ENCODE data around the gene CAPG. TPM values are rescaled to one million over a fixed set of nuclear protein-coding genes. Genes with fewer than 3 reads are reported as not detected.
"Not testable (repeated sequence)": the region's sequence is repeated elsewhere in the genome, so short reads cannot be mapped to it uniquely, and the experiment has no call there.

CAPG gene
- total RNA-seq, 1 experiment from 2014 or later: 117 TPM

- no peak for TF ChIP-seq ARID4B (CRISPR knock-in tag; IDR thresholded peaks at IDR 0.05; ENCODE audit: borderline replicate concordance)
- no peak for TF ChIP-seq ATF1 (CRISPR knock-in tag; IDR thresholded peaks at IDR 0.05)
- no peak for TF ChIP-seq ZNF671 (CRISPR knock-in tag; IDR thresholded peaks at IDR 0.05)
- TF ChIP-seq HMGA2 (CRISPR knock-in tag; IDR thresholded peaks at IDR 0.05): no peak
- no peak for TF ChIP-seq KAT7 (CRISPR knock-in tag; IDR thresholded peaks at IDR 0.05; ENCODE audit: borderline replicate concordance)
Measured at GRCh38 chr2:85368921-85369320, 41.2 kb downstream of the CAPG start (continued).

GRCh38 chr2:85367180-85367579, 43.0 kb downstream of the CAPG start:
- TF ChIP-seq CREM (CRISPR knock-in tag; IDR thresholded peaks at IDR 0.05) (no peak), ZNF317 (CRISPR knock-in tag; IDR thresholded peaks at IDR 0.05; ENCODE audit: borderline replicate concordance, low read depth) (no peak), PRDM15 (CRISPR knock-in tag; IDR thresholded peaks at IDR 0.05) (no peak)
- H3K27ac Mint-ChIP-seq: no peak overlapping the region
- H3K4me1 Mint-ChIP-seq: no peaks in the 10 kb centered on the region
- CTCF ChIA-PET: interaction anchor here (1.0 kb wide), 1 partner anchor 13 kb away, joined by 3 read pairs; the partner anchor contains the start of genes ELMOD3 and RETSAT
- H3K27me3 Mint-ChIP-seq (ENCODE audit: low read depth): no peaks in the 10 kb centered on the region
- POLR2A ChIA-PET: interaction anchor here (0.6 kb wide), 1 partner anchor 194 kb away, joined by 3 read pairs; no protein-coding TSS in a partner anchor
- H3K4me3 Mint-ChIP-seq: no peak overlapping the region
- peaks cover 8% of the 10 kb centered on the region for H3K36me3 Mint-ChIP-seq
- peaks cover 6% of the 10 kb centered on the region for H3K9me3 Mint-ChIP-seq
- DNase-seq (ENCODE audit: low spot score) (no peak), ATAC-seq (peak; percentile 57)

- CTCF ChIA-PET: interaction anchor here (1.7 kb wide), 1 partner anchor 189 kb away, joined by 5 read pairs; no protein-coding TSS in a partner anchor
- H3K4me1 Mint-ChIP-seq; H3K27ac Mint-ChIP-seq; POLR2A ChIA-PET; H3K27me3 Mint-ChIP-seq (ENCODE audit: low read depth); ATAC-seq; H3K4me3 Mint-ChIP-seq; H3K9me3 Mint-ChIP-seq; DNase-seq (ENCODE audit: low spot score): not testable (repeated sequence)
- H3K36me3 Mint-ChIP-seq: peaks cover 20% of the 10 kb centered on the region
Measured at GRCh38 chr2:85362653-85363387, 47.3 kb downstream of the CAPG start.

GRCh38 chr2:85357736-85358135, 52.4 kb downstream of the CAPG start:
- ATAC-seq: no peak
- Mint-ChIP-seq H3K4me3 (no peak overlapping the region), H3K27me3 (ENCODE audit: low read depth) (no peaks in the 10 kb centered on the region), H3K4me1 (peaks cover 16% of the 10 kb centered on the region), H3K36me3 (peaks cover 13% of the 10 kb centered on the region), H3K9me3 (no peaks in the 10 kb centered on the region), H3K27ac (no peak overlapping the region)
- DNase-seq (ENCODE audit: low spot score): no peak
- POLR2A ChIA-PET: no interaction called here
- CTCF ChIA-PET: no interaction called here
- TF ChIP-seq ZNF219 (CRISPR knock-in tag; IDR thresholded peaks at IDR 0.05; ENCODE audit: borderline replicate concordance) (no peak), RELA (CRISPR knock-in tag; IDR thresholded peaks at IDR 0.05; ENCODE audit: borderline replicate concordance) (no peak), ATF2 (CRISPR knock-in tag; IDR thresholded peaks at IDR 0.05; ENCODE audit: borderline replicate concordance, low read depth) (no peak), PRDM15 (CRISPR knock-in tag; IDR thresholded peaks at IDR 0.05) (no peak), ZNF512 (CRISPR knock-in tag; IDR thresholded peaks at IDR 0.05; ENCODE audit: borderline replicate concordance) (no peak), FOXP1 (CRISPR knock-in tag; IDR thresholded peaks at IDR 0.05; ENCODE audit: borderline replicate concordance) (no peak)

Data from WTC11 (cell line).